Measurements from ENCODE around the gene DLG1. TPM values are rescaled to one million over a fixed set of nuclear protein-coding genes. Genes with fewer than 3 reads are reported as not detected.

The DLG1 gene
- total and polyA plus RNA-seq, 9 of the 15 experiments (the other 6 are each of a cell fraction or from before 2014, with no cell fraction given), result 9.4 to 63.5 (median 43.6) TPM

GRCh38 chr3:197345390-197345789 is 47.0 kb upstream of the DLG1 start:
- Histone ChIP-seq H3K4me3 (no peak overlapping the region), H3K4me2 (ENCODE audit: insufficient read depth, low read length) (peak overlapping the region; percentile 10; the same call in 1 of the 2 replicates), H3K79me2 (ENCODE audit: control insufficient read depth, insufficient read depth, low read length) (no peaks in the 10 kb centered on the region), H2AFZ (ENCODE audit: low read depth, low read length) (peak overlapping the region; percentile 65), H3K4me1 (replicated peaks in 1 of 2; ENCODE audit: control insufficient read depth in 2 of 2, insufficient read depth in 2 of 2, low read length in 2 of 2) (peaks cover 7 to 14% of the 10 kb centered on the region in 2 experiments; a peak in 4 of 5 replicates), H4K20me1 (replicated peaks; ENCODE audit: control insufficient read depth, insufficient read depth, low read length) (no peaks in the 10 kb centered on the region), H3K9me1 (ENCODE audit: control insufficient read depth, insufficient read depth, low read length) (no peaks in the 10 kb centered on the region), H3K9me3 (replicated peaks; ENCODE audit: control insufficient read depth, insufficient read depth, low read depth, low read length) (no peaks in the 10 kb centered on the region), H3K27me3 (ENCODE audit: control insufficient read depth in 2 of 2, insufficient read depth in 2 of 2, low read length in 2 of 2) (no peaks in the 10 kb centered on the region), H3K27ac (ENCODE audit: extremely low read depth, low read depth, low read length) (no peak overlapping the region), H3K36me3 (ENCODE audit: control insufficient read depth, insufficient read depth, low read length) (no peaks in the 10 kb centered on the region), H3K9ac (ENCODE audit: insufficient read depth in 1 of 2, low read depth in 2 of 2, low read length in 2 of 2) (no peak overlapping the region)
- CTCF ChIA-PET (ENCODE audit: low intra/inter-chr PET ratio), result no interaction called here
- peak in 2 of 4 experiments; percentile 44 to 55 for DNase-seq (ENCODE audit: extremely low read depth in 1 of 4, low spot score in 3 of 4)
- FAIRE-seq, result peak; percentile 91
- peak; percentile 73 for ATAC-seq
- in situ Hi-C loops (cut with MboI), result no loop called here
- intact Hi-C loops (cut with micrococcal nuclease), result no loop called here
- no TSS peak for BruUV-seq (replicated peaks)
- 5% methylated on average over 4 of the region's 4 CpGs for WGBS (ENCODE audit: insufficient coverage, low coverage, missing lambda C conversion rate)
- POLR2A ChIA-PET, result interaction anchor here (0.6 to 0.9 kb wide), 4 partner anchors 9 to 253 kb away, joined by 3 to 8 read pairs (median 4); no protein-coding TSS in a partner anchor
- TF ChIP-seq C11orf30 (IDR thresholded peaks at IDR 0.05; ENCODE audit: low read depth) (peak; percentile 9; the same call in 1 of the 2 replicates), ZNF551 (CRISPR knock-in tag; IDR thresholded peaks at IDR 0.05) (no peak), HDAC6 (IDR thresholded peaks at IDR 0.05; ENCODE audit: low read depth, low read length) (no peak), ARID1B (IDR thresholded peaks at IDR 0.05) (peak; percentile 26; the same call in 1 of the 2 replicates), RHOXF2B (CRISPR knock-in tag; conservative IDR thresholded peaks at IDR 0.05) (no peak), MYC (IDR thresholded peaks at IDR 0.05; ENCODE audit: low read depth, low read length) (no peak), MYC (CRISPR knock-in tag; IDR thresholded peaks at IDR 0.05; ENCODE audit: borderline replicate concordance, low read depth) (no peak), MEIS2 (IDR thresholded peaks at IDR 0.05; ENCODE audit: partially characterized antibody) (peak; percentile 21), EGR1 (conservative IDR thresholded peaks at IDR 0.05) (0 out of 2 replicates have a peak, but pooled peaks have one; percentile 35), ZNF24 (IDR thresholded peaks at IDR 0.05) (peak; percentile 78), RBM17 (IDR thresholded peaks at IDR 0.05; ENCODE audit: borderline replicate concordance, low read depth, low read length) (no peak), RAD21 (CRISPR knock-in tag; conservative IDR thresholded peaks at IDR 0.05 in 1 of 2, IDR thresholded peaks at IDR 0.05 in 1 of 2) (0 out of 4 replicates have a peak, but pooled peaks of 1 of the 2 experiments have one; percentile 9), ZNF431 (CRISPR knock-in tag; IDR thresholded peaks at IDR 0.05) (no peak), DPF2 (IDR thresholded peaks at IDR 0.05) (0 out of 2 replicates have a peak, but pooled peaks have one; percentile 28), PBX2 (CRISPR knock-in tag; IDR thresholded peaks at IDR 0.05; ENCODE audit: low read depth) (no peak), PBX2 (tag; conservative IDR thresholded peaks at IDR 0.05; ENCODE audit: low read depth) (peak; percentile 47; the same call in 1 of the 2 replicates), ZMIZ1 (IDR thresholded peaks at IDR 0.05; ENCODE audit: low read depth in 2 of 2, low read length in 2 of 2) (no peak)
